MG63 (cell line): ENCODE results near the gene TRIM40. TPM values are rescaled to one million over a fixed set of nuclear protein-coding genes. Genes with fewer than 3 reads are reported as not detected.

Experiments
- total RNA-seq: library from RNA; depleted of rRNA; stranded (reverse); fragments of >200 nt; shearing (Covaris generic); gene quantifications from 2 replicates; pipeline ENCODE4 v1.2.3, GENCODE V29; 2014; ENCODE audit warnings: low replicate concordance; rRNA removed

TRIM40 gene
- total RNA-seq, 1 experiment from 2014 or later = not detected

Other genes starting within 250 kb of the TRIM40 start
- gene HLA-A, start 193.6 kb upstream of the TRIM40 start, total RNA-seq = 139 and 315 TPM in 2 replicates
- gene POLR1H, start 74.9 kb upstream of the TRIM40 start, total RNA-seq = 24.3 and 32.9 TPM in 2 replicates
- gene PPP1R11, start 68.9 kb upstream of the TRIM40 start, total RNA-seq = 20.2 and 47.2 TPM in 2 replicates
- gene RNF39, start 60.4 kb upstream of the TRIM40 start, total RNA-seq = not detected in 2 replicates
- not detected in 2 replicates for gene TRIM31, start 23.1 kb upstream of the TRIM40 start, total RNA-seq
- not detected in 2 replicates for gene TRIM10, start 25.1 kb downstream of the TRIM40 start, total RNA-seq
- not detected in 2 replicates for gene TRIM15, start 27.4 kb downstream of the TRIM40 start, total RNA-seq
- gene TRIM26, start 77.3 kb downstream of the TRIM40 start, total RNA-seq = 44.3 and 60.7 TPM in 2 replicates
- gene TRIM39, start 190.8 kb downstream of the TRIM40 start, total RNA-seq = 7.6 and 9.3 TPM in 2 replicates
- 41.8 and 52.0 TPM in 2 replicates for gene RPP21, start 209.0 kb downstream of the TRIM40 start, total RNA-seq